Measurements from ENCODE around the gene DPP6. TPM values are rescaled to one million over a fixed set of nuclear protein-coding genes. Genes with fewer than 3 reads are reported as not detected.

The DPP6 gene
- total and polyA plus RNA-seq, 12 donors = 0.07 to 2.1 (median 0.16) TPM; not detected in 4

- no peak for DNase-seq
- no peak overlapping the region for H3K4me3 ChIP-seq
- no peak overlapping the region for H3K27ac ChIP-seq
- H3K27me3 ChIP-seq = peaks cover 0 to 4% (median 0%) of the 10 kb centered on the region in 7 donors
- WGBS, 2 donors = 75 to 82% methylated on average over 4 of the region's 4 CpGs
- TF ChIP-seq, protein P1, sequence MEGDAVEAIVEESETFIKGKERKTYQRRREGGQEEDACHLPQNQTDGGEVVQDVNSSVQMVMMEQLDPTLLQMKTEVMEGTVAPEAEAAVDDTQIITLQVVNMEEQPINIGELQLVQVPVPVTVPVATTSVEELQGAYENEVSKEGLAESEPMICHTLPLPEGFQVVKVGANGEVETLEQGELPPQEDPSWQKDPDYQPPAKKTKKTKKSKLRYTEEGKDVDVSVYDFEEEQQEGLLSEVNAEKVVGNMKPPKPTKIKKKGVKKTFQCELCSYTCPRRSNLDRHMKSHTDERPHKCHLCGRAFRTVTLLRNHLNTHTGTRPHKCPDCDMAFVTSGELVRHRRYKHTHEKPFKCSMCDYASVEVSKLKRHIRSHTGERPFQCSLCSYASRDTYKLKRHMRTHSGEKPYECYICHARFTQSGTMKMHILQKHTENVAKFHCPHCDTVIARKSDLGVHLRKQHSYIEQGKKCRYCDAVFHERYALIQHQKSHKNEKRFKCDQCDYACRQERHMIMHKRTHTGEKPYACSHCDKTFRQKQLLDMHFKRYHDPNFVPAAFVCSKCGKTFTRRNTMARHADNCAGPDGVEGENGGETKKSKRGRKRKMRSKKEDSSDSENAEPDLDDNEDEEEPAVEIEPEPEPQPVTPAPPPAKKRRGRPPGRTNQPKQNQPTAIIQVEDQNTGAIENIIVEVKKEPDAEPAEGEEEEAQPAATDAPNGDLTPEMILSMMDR (IDR thresholded peaks at IDR 0.05) = no peak
- no peaks in the 10 kb centered on the region for H3K9me3 ChIP-seq
- no peak for ATAC-seq
- H3K4me1 ChIP-seq = no peaks in the 10 kb centered on the region
- intact Hi-C loops (cut with DNase I) = loop anchor here in 1 of 10 donors (5.0 kb wide), 1 partner anchor 197 kb away; no protein-coding TSS in a partner anchor
- no peaks in the 10 kb centered on the region for H3K36me3 ChIP-seq
These were observed 151.8 kb downstream of the DPP6 start for GRCh38 chr7:154204046-154204445.

GRCh38 chr7:154212861-154213260, 160.7 kb downstream of the DPP6 start:
- 72 to 78% methylated on average over 6 of the region's 6 CpGs for WGBS, 2 donors
- no peak for ATAC-seq

DNA sequence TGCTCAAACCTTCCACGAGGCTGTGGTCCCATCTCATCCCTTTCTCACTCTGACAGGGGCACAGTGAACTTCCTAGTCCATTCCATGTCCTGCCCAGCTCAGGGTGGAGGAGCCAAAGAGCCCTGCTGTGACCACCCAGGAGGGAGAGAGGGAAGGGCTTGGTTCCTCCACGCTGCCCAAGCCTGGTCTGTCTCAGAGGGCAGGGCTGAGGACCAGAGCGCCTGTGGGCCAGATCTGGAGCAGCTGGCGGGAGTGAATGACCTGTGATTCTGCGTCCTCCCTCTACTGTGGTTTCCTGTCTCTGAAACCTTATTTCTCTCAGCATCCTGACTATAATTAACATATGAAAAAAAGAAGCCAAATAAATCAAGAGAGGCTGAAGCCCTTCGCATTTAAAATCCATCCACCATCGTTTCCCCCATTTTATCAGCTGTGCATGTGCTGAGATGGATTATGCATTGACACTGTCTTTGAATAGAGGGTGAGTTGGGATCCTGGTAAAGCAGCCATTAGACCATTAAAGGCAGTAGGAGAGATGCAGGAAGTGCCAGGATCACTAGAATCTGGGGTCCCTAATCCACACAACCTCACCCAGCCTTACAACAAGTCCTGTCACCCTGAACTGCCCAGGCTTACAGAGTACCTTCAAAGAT, 165.6 kb downstream of the DPP6 start:
- peaks cover 0 to 4% (median 0%) of the 10 kb centered on the region in 7 donors for H3K27me3 ChIP-seq

More at GRCh38 chr7:154212861-154213260, 160.7 kb downstream of the DPP6 start:
- H3K27me3 ChIP-seq = peaks cover 0 to 4% (median 0%) of the 10 kb centered on the region in 7 donors
- H3K9me3 ChIP-seq = no peaks in the 10 kb centered on the region
- H3K27ac ChIP-seq = no peak overlapping the region
- intact Hi-C loops (cut with DNase I) = no loop called here
- no peaks in the 10 kb centered on the region for H3K36me3 ChIP-seq
- DNase-seq = no peak
- TF ChIP-seq, protein P1 (IDR thresholded peaks at IDR 0.05) = no peak
- H3K4me3 ChIP-seq = no peak overlapping the region
- H3K4me1 ChIP-seq = no peaks in the 10 kb centered on the region

DNA sequence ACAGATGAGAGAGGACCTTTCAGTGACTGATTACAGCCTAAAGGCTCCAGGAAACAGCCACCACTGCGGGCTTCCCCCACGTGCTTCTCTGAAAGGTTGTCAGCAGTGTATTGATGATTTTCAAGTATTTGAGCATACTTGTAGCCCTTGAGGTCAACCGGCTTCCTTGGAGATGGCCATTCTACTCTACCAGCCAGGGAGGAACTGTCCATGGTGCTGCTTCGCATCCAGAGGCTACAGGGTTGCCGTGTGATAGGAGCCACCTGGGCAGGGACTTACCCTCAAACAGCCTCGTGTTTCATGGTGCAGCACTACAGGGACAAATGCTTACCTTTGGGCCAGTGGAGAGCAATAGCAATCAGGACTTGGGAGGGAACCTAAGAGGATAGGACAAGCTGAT, 179.5 kb downstream of the DPP6 start:
- Histone ChIP-seq H3K4me1 (no peaks in the 10 kb centered on the region), H3K9me3 (peaks cover 0 to 24% (median 0%) of the 10 kb centered on the region in 11 donors), H3K27me3 (no peaks in the 10 kb centered on the region), H3K4me3 (no peak overlapping the region), H3K36me3 (no peaks in the 10 kb centered on the region), H3K27ac (no peak overlapping the region)
- TF ChIP-seq, protein P1 (IDR thresholded peaks at IDR 0.05) = no peak
- no peak for DNase-seq
- intact Hi-C loops (cut with DNase I) = no loop called here
- WGBS, 2 donors = 34 to 39% methylated on average over 6 of the region's 6 CpGs
- ATAC-seq = no peak

More for the DNA sequence above, 165.6 kb downstream of the DPP6 start:
- TF ChIP-seq, protein P1 (IDR thresholded peaks at IDR 0.05) = no peak
- H3K4me3 ChIP-seq = no peak overlapping the region
- peaks cover 0 to 4% (median 0%) of the 10 kb centered on the region in 11 donors for H3K9me3 ChIP-seq
- H3K36me3 ChIP-seq = no peaks in the 10 kb centered on the region
- 54 to 57% methylated on average over 7 of the region's 7 CpGs for WGBS, 2 donors
- H3K4me1 ChIP-seq = no peaks in the 10 kb centered on the region
- ATAC-seq = no peak
- no peak for DNase-seq
- intact Hi-C loops (cut with DNase I) = no loop called here
- H3K27ac ChIP-seq = no peak overlapping the region
